Peyer's patch (tissue), 4 donors: Measurements from ENCODE around the gene AMPD3. TPM values are rescaled to one million over a fixed set of nuclear protein-coding genes. Genes with fewer than 3 reads are reported as not detected.

ENCODE experiments used
- DNase-seq, 3 donors: peaks; one replicate each; pipeline ENCODE4 v3.0.0-alpha.2; 2017 to 2019
- H3K27ac ChIP-seq, 4 donors: fragments of 200-600 bp; sonication (generic); one replicate each; pipeline ENCODE4 v1.5.1; 2016 to 2019
- H3K27me3 ChIP-seq, 2 donors: fragments of 200-600 bp; sonication (generic); one replicate each; pipeline ENCODE4 v1.5.1; 2019
- H3K36me3 ChIP-seq, 3 donors: fragments of 200-600 bp; sonication (generic); one replicate each; pipeline ENCODE4 v1.5.1; 2016 to 2019
- H3K4me1 ChIP-seq, 4 donors: fragments of 200-600 bp; sonication (generic); one replicate each; pipeline ENCODE4 v1.5.1; 2016 to 2019
- H3K4me3 ChIP-seq, 4 donors: fragments of 200-600 bp; sonication (generic); 1 replicate in 3 of 4; 2 replicates in 1 of 4; pipeline ENCODE4 v1.5.1; 2016 to 2019; ENCODE audit warnings: mild to moderate bottlenecking in 1 of 4
- H3K9me3 ChIP-seq, 4 donors: fragments of 200-600 bp; sonication (generic); one replicate each; pipeline ENCODE4 v1.5.1; 2016 to 2019; ENCODE audit warnings: mild to moderate bottlenecking in 1 of 4
- CTCF ChIP-seq, 6 experiments: fragments of 450-650 bp in 4 of 6; fragments of 200-600 bp in 2 of 6; sonication (generic) in 1 of 6; IDR thresholded peaks; one replicate each; pipeline ENCODE4 v1.5.1; 2017 to 2019; ENCODE audit warnings: antibody characterized with exemption in 6 of 6, mild to moderate bottlenecking in 3 of 6, moderate library complexity in 1 of 6
- POLR2A ChIP-seq, 2 donors: fragments of 450-650 bp; IDR thresholded peaks; one replicate each; pipeline ENCODE4 v1.5.1; 2017; ENCODE audit warnings: antibody characterized with exemption in 2 of 2, mild to moderate bottlenecking in 2 of 2, moderate library complexity in 2 of 2
- total RNA-seq, 4 donors: library from RNA; depleted of rRNA; stranded (reverse); fragments of >200 nt; gene quantifications; one replicate each; pipeline ENCODE4 v1.1.0, GENCODE V29; 2016

The AMPD3 gene
- total RNA-seq, 4 donors from 2014 or later = 12.4 to 28.9 (median 17.6) TPM

GRCh38 chr11:10490398-10491241 is 35.6 kb downstream of the AMPD3 start:
- H3K27me3 ChIP-seq = no peaks in the 10 kb centered on the region
- peaks cover 0 to 27% (median 0%) of the 10 kb centered on the region in 3 donors for H3K36me3 ChIP-seq
- peak in 2 of 3 donors; percentile 34 to 86 for DNase-seq
- no peak overlapping the region for H3K4me3 ChIP-seq
- peaks cover 0 to 23% (median 6%) of the 10 kb centered on the region in 4 donors for H3K4me1 ChIP-seq
- H3K27ac ChIP-seq = peak overlapping the region; percentile 40 to 94 (median 78)
- H3K9me3 ChIP-seq = no peaks in the 10 kb centered on the region
- no peak for TF ChIP-seq POLR2A (IDR thresholded peaks at IDR 0.05)
- no peak for TF ChIP-seq CTCF (IDR thresholded peaks at IDR 0.05)

DNA sequence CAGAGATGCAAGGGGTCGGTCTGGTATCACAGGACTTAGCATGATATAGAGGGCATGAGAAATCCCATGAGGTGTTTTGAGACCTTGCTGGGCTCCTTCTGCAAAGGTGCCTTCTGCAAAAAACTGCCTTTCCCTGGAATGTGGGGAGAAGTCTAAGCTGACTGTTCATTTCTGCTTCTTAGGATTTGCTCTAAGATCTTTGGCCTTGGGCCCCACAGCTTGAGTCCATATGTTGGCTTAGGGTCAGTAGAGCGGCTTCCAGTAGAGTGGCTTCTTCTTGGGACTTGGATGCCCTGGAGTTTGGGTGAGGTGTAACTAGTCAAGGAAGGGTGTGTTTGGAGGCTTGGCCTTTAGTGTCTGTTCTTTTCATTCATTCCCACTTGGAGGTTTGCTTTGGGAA is 37.0 kb downstream of the AMPD3 start:
- H3K36me3 ChIP-seq = peaks cover 0 to 25% (median 0%) of the 10 kb centered on the region in 3 donors
- no peak for DNase-seq
- H3K27ac ChIP-seq = peak overlapping the region in 1 of 4 donors; percentile 90
- H3K27me3 ChIP-seq = no peaks in the 10 kb centered on the region
- no peak overlapping the region for H3K4me3 ChIP-seq
- TF ChIP-seq CTCF (IDR thresholded peaks at IDR 0.05) (no peak), POLR2A (IDR thresholded peaks at IDR 0.05) (no peak)
- H3K9me3 ChIP-seq = no peaks in the 10 kb centered on the region
- peaks cover 0 to 23% (median 6%) of the 10 kb centered on the region in 4 donors for H3K4me1 ChIP-seq

DNA sequence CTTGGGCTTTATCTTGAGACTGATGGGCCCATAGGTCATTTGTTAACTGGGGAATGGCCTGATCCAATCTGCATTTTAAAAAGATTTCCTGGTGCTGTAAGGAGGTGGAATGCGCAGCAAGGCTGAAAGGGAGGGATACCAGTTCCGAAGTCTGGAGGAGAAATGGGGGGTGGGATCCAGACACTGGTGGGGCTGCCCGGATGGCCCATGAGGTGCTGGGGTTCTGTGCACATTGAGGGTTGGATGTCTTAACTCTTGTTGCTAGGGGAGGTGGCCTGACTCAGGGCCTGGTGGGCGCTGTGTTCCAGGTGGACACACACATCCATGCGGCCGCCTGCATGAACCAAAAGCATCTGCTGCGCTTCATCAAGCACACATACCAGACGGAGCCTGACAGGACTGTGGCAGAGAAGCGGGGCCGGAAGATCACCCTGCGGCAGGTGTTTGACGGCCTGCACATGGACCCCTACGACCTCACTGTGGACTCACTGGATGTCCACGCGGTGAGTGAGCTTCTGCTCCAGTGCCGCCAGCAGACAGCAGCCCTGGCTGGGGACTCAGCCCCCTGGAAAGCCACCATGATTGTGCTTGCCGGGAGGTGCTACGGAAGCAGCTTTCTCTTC is 38.1 kb downstream of the AMPD3 start:
- no peaks in the 10 kb centered on the region for H3K27me3 ChIP-seq
- H3K4me1 ChIP-seq = peaks cover 0 to 19% (median 6%) of the 10 kb centered on the region in 4 donors
- no peak for DNase-seq
- TF ChIP-seq POLR2A (IDR thresholded peaks at IDR 0.05) (no peak), CTCF (IDR thresholded peaks at IDR 0.05) (no peak)
- H3K9me3 ChIP-seq = no peaks in the 10 kb centered on the region
- H3K36me3 ChIP-seq = peaks cover 0 to 26% (median 0%) of the 10 kb centered on the region in 3 donors
- no peak overlapping the region for H3K4me3 ChIP-seq
- no peak overlapping the region for H3K27ac ChIP-seq

DNA sequence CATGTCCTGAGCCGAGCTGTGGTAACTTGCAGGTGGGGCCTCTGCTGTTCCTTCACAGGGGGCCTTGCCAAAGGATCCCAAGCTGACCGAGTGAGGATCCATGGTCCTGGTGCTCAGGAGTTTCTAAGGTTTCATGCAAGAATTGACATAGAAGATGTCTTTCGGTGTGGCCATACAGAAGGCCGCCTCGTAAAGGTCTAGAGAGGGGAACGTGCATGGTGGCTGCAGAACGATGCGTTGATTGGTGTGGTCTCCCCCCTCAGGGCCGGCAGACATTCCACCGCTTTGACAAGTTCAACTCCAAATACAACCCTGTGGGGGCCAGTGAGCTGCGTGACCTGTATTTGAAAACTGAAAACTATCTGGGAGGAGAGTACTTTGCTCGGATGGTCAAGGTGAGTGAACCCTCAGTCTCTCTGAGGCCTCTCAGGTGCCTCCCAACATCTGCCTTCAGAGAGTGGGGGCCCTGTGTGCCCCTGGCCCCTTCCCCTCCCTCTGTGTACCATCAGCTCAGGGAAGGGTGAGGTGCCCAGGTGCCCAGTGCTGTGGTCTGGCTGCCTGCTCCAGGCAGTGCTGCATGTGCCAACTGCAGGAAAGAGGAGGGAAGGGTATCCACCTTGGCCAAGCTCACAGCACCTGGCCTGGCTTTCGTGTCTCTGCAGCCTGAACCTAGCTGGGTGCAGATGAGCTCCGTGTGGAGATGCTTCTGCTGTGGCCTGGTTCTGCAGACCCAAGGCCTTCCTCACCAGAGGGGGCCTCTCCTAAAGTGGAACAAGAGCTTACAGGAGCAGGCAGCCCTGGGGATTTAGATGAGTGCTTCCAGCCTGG is 39.8 kb downstream of the AMPD3 start:
- no peak overlapping the region for H3K27ac ChIP-seq
- no peaks in the 10 kb centered on the region for H3K9me3 ChIP-seq
- peaks cover 0 to 11% (median 0%) of the 10 kb centered on the region in 4 donors for H3K4me1 ChIP-seq
- H3K27me3 ChIP-seq = no peaks in the 10 kb centered on the region
- H3K4me3 ChIP-seq = no peak overlapping the region
- H3K36me3 ChIP-seq = peaks cover 0 to 33% (median 0%) of the 10 kb centered on the region in 3 donors
- TF ChIP-seq CTCF (IDR thresholded peaks at IDR 0.05) (no peak), POLR2A (IDR thresholded peaks at IDR 0.05) (no peak)
- no peak for DNase-seq

DNA sequence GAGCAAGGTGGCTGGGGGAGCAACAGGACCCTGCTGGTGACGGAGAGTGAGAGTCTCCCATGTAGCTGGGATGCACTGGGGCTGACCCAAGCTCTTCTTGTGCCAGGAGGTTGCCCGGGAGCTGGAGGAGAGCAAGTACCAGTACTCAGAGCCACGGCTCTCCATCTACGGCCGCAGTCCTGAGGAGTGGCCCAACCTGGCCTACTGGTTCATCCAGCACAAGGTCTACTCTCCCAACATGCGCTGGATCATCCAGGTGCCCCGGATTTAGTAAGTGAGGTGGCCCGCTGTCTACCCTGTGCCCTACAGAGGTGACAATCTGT is 40.4 kb downstream of the AMPD3 start:
- H3K27ac ChIP-seq = no peak overlapping the region
- H3K4me1 ChIP-seq = peaks cover 0 to 8% (median 0%) of the 10 kb centered on the region in 4 donors
- no peak for DNase-seq
- no peaks in the 10 kb centered on the region for H3K27me3 ChIP-seq
- no peaks in the 10 kb centered on the region for H3K9me3 ChIP-seq
- peaks cover 0 to 39% (median 0%) of the 10 kb centered on the region in 3 donors for H3K36me3 ChIP-seq
- H3K4me3 ChIP-seq = no peak overlapping the region
- TF ChIP-seq CTCF (IDR thresholded peaks at IDR 0.05) = no peak
- TF ChIP-seq POLR2A (IDR thresholded peaks at IDR 0.05) = no peak
